ENCODE data around the gene FNDC5. TPM values are rescaled to one million over a fixed set of nuclear protein-coding genes. Genes with fewer than 3 reads are reported as not detected.

FNDC5 gene
- total and polyA plus RNA-seq, 4 donors: 0.43 to 10.5 (median 2.0) TPM

GRCh38 chr1:32885676-32886003 is 14.9 kb upstream of the FNDC5 start:
- Histone ChIP-seq H3K4me3 (ENCODE audit: low read depth in 1 of 3, low read length in 3 of 3) (no peak overlapping the region), H3K36me3 (ENCODE audit: control insufficient read depth in 4 of 4, insufficient read depth in 3 of 4, low read depth in 1 of 4, low read length in 3 of 4) (no peaks in the 10 kb centered on the region), H3K27ac (ENCODE audit: low read depth in 1 of 2, low read length in 2 of 2) (no peak overlapping the region), H3K4me1 (ENCODE audit: control insufficient read depth in 4 of 4, insufficient read depth in 4 of 4, low read length in 3 of 4) (peaks cover 0 to 5% (median under 1%) of the 10 kb centered on the region in 4 donors), H3K27me3 (ENCODE audit: control insufficient read depth in 4 of 4, insufficient read depth in 4 of 4, low read length in 3 of 4) (peaks cover 0 to 11% (median 3%) of the 10 kb centered on the region in 4 donors), H3K9me3 (ENCODE audit: control insufficient read depth in 4 of 4, low read length in 3 of 4) (no peaks in the 10 kb centered on the region), H3K9ac (ENCODE audit: low read depth in 1 of 2, low read length in 2 of 2) (no peak overlapping the region)
- WGBS: 25% methylated on average over 8 of the region's 8 CpGs
- no peak for DNase-seq (ENCODE audit: low spot score)
- TF ChIP-seq ZBTB33 (IDR thresholded peaks at IDR 0.05): no peak
- no peak for TF ChIP-seq EGR1 (IDR thresholded peaks at IDR 0.05; ENCODE audit: low read depth in 2 of 2)
- TF ChIP-seq, protein P1, sequence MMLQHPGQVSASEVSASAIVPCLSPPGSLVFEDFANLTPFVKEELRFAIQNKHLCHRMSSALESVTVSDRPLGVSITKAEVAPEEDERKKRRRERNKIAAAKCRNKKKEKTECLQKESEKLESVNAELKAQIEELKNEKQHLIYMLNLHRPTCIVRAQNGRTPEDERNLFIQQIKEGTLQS (IDR thresholded peaks at IDR 0.05): no peak
- TF ChIP-seq YY1 (IDR thresholded peaks at IDR 0.05): no peak
- TF ChIP-seq FOXA1 (IDR thresholded peaks at IDR 0.05): no peak
- no peak for TF ChIP-seq JUND (IDR thresholded peaks at IDR 0.05)
- TF ChIP-seq NR2F2 (IDR thresholded peaks at IDR 0.05): no peak
- no peak for TF ChIP-seq REST (IDR thresholded peaks at IDR 0.05)
- TF ChIP-seq CTCF (IDR thresholded peaks at IDR 0.05; ENCODE audit: low read depth, low read length, missing input control): no peak
- TF ChIP-seq, protein P2, sequence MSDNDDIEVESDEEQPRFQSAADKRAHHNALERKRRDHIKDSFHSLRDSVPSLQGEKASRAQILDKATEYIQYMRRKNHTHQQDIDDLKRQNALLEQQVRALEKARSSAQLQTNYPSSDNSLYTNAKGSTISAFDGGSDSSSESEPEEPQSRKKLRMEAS (IDR thresholded peaks at IDR 0.05): no peak
- no peak for TF ChIP-seq TAF1 (conservative IDR thresholded peaks at IDR 0.05)

DNA sequence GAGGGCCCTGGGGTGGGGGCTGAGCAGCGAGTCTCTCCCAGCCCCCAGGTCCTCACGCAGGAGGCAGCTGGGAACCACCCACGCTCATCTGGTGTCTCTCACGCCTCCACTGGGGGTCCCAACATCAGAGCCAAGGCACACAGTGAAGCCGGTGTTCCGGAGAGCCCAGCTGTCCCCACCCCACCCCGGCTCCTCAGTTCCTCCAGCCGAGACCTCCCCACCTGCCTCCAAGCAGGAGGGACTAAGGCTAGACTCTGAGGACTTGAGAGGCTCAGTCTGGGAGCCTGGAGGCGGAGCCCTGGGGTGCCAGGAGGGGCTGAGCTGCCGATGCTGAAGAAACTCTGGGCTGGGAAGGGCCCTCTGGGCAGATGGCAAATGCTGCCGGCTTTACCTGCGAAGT is 14.0 kb upstream of the FNDC5 start:
- Histone ChIP-seq H3K9ac (ENCODE audit: low read depth in 1 of 2, low read length in 2 of 2) (no peak overlapping the region), H3K4me1 (ENCODE audit: control insufficient read depth in 4 of 4, insufficient read depth in 4 of 4, low read length in 3 of 4) (peaks cover 0 to 5% (median under 1%) of the 10 kb centered on the region in 4 donors), H3K36me3 (ENCODE audit: control insufficient read depth in 4 of 4, insufficient read depth in 3 of 4, low read depth in 1 of 4, low read length in 3 of 4) (no peaks in the 10 kb centered on the region), H3K4me3 (ENCODE audit: low read depth in 1 of 3, low read length in 3 of 3) (no peak overlapping the region), H3K9me3 (ENCODE audit: control insufficient read depth in 4 of 4, low read length in 3 of 4) (no peaks in the 10 kb centered on the region), H3K27me3 (ENCODE audit: control insufficient read depth in 4 of 4, insufficient read depth in 4 of 4, low read length in 3 of 4) (peaks cover 0 to 12% (median 3%) of the 10 kb centered on the region in 4 donors), H3K27ac (ENCODE audit: low read depth in 1 of 2, low read length in 2 of 2) (no peak overlapping the region)
- no peak for TF ChIP-seq HNF4G (IDR thresholded peaks at IDR 0.05)
- TF ChIP-seq RAD21 (IDR thresholded peaks at IDR 0.05): no peak
- TF ChIP-seq, protein P2 (IDR thresholded peaks at IDR 0.05): no peak
- no peak for TF ChIP-seq JUND (IDR thresholded peaks at IDR 0.05)
- no peak for TF ChIP-seq EGR1 (IDR thresholded peaks at IDR 0.05; ENCODE audit: low read depth in 2 of 2)
- TF ChIP-seq HNF4A (conservative IDR thresholded peaks at IDR 0.05): no peak
- no peak for TF ChIP-seq SP1 (IDR thresholded peaks at IDR 0.05)
- 56% methylated on average over 12 of the region's 12 CpGs for WGBS
- no peak for DNase-seq (ENCODE audit: low spot score)
